GM19351 (cell line): ENCODE results near the gene FAM241B.

Experiments used
- ATAC-seq: cut with Tn5 transposase; IDR thresholded peaks from one replicate; pipeline ENCODE4 v1.9.1; 2021; ENCODE audit warnings: mild to moderate bottlenecking, moderate library complexity; ENCODE audit not compliant: unreplicated experiment

The FAM241B gene, protein sequence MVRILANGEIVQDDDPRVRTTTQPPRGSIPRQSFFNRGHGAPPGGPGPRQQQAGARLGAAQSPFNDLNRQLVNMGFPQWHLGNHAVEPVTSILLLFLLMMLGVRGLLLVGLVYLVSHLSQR

DNA sequence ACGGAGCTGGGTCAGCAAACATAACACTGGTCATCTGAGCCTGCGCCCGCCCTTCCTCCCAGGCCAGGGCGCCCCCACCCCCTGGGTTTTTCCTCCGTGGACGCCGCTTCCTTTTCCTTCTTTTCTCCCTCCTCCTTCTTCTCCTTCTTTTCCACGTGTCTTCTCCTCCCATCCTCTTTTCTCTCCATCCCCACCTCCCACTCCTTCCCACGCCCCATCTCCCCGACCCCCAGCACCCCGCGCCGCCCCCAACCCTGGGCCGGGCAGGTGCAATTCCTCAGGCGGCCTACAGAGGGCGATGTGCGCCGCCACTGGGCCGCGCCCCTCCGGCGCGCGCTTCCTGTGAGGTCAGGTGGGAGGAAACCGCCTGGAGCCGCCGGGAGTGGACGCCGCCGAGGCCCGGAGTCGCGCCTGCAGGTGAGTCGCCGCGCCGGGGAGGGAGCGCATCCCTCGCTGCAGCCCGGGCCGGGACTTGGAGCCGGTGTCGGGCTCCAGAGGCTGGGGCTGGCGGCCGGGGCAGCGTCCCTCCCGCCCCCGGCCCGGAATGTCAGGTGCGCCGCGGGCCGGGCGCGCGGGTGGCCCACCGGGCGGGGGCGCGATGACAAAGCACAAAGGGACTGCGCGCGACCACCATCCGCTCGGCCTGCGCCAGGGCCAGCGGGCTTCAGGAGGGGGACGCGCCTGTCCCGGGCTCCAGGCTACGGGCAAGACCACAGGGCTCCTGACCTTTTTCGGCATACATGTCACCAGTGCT, at the start of gene FAM241B:
TSS of gene FAM241B (plus strand) at position 351 of the 754 bp plus-strand sequence. CDS start 1,497 bp downstream, outside the sequence.
- ATAC-seq = peak; percentile 51

DNA sequence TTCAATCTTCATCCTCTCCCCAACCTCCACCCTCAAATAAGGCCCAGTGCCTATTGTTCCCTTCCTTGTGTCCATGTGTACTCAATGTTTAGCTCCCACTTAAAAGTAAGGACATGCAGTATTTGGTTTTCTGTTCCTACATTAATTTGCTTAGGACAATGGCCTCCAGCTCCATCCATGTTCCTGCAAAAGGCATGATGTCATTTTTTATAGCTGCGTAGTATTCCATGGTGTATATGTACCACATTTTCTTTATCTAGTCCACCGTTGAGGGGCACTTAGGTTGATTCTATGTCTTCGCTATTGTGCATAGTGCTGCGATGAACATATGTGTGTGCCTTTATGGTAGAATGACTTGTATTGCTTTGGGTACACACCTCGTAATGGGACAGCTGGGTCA, 49.6 kb upstream of the FAM241B start:
- no peak for ATAC-seq

DNA sequence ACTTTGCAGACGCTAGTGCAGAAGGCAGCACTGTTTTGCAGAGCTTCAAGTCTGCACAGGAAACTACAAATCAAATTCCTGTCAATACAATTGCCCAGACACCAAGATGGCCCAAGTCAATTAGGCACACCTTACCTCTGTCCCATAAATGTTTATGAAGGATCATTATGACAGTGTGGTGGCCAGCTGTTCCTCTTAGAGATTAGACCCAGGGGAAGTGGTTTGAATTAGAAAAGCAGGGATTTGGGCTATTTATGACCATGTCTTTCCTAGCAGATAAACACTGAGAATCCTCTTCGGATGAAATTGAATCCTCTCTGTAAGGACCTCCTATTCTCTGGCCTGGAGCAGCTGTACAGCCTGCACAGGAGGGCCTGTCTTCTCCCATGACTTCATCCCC, 46.9 kb upstream of the FAM241B start:
- no peak for ATAC-seq

DNA sequence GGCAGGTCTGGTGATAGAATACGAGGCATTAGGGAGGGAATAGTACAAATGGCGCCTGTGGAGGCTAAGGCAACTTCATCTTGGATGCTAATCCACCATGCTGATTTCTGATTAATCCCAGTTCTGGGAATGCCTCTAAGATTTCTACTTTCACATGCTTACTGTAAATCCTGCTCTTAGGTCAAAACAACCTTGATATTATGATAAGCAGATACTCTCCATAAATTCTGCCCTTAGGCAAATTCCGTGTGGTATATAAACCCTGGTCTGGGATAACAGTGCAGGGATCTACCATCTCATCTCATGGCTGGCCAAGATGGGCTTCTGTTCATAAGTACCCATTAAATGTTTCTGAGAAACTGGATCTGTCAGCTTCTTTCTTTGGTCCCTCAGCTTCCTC, 45.4 kb upstream of the FAM241B start:
- no peak for ATAC-seq

DNA sequence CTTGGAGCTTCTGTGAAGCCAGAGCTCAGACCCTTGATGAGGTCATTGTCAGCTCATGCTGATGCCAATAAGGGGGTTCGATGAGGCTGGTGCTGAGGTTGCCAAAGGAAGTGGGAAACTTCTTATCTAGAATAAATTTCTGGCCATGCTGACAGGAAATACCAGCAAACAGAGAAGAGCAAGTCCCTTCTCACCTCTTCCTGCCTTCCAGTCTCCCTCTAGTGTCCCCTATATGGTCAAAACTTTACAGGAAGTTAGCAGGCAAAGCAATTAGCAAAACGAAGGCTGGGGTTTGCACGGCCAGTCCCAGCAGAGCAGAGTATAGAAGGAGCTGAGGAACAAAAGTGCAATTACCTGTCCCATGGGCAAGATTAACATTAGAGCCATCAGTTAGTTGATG, 41.7 kb upstream of the FAM241B start:
- no peak for ATAC-seq

DNA sequence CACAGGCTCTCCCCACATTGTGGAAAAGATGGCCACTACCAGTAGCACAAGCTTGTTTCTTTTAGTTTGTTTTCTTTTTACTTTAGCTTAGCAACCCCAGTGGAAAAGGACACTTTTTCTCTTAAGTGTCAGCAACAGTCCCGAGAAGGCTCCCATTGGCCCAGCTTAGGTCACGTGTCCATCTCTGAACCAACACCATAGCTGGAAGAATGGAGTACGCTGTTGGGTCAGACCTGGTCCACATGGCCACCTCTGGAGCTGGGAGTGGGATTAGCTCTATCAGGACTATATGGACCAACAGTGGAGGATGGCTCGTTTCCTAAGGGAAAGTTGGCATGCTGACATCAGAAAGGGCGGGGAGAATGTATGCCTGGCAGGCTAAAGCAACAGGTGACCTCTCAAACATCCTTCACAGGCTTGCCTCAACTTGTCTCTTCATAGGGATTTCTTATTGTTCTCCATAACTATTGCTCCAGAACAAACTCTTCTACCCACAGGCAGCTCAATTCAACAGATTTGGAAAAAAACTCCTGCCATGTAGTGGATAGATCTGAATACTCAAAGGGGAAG, 29.2 kb upstream of the FAM241B start:
- ATAC-seq = no peak

DNA sequence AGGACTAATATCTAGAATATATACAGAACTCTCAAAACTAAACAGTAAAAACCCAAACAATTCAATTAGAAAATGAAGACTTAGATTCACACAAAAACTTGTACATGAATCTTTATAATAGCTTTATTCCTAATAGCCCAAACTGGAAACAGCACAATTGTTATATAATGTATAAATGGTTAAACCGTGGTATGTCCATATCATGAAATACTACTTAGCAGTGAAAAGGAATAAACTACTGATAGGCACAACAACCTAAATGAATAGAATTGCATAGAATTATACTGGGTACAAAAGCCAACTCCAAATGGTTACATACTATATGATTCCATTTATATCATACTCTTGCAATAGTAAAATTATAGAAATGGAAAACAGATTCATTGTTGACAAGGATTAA, 21.0 kb upstream of the FAM241B start:
- ATAC-seq = no peak

DNA sequence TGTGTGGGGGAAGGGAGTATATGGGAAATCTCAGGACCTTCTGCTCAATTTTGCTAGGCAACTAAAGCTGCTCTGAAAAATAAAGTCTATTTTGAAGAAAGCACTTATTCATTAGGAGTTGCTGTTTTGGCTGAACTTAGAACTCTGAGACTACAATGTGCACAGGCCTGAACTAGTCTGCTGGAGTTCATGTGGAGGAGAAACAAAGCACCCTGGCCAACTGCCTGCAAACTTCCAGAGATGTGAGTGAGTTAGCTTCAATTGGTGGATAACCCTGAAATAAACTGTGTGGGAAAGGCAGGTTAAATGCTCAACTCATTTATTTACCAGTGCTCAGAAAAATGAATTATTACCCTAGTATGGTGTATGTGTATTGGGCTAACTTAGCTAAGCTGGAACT, 17.3 kb upstream of the FAM241B start:
- ATAC-seq = no peak

DNA sequence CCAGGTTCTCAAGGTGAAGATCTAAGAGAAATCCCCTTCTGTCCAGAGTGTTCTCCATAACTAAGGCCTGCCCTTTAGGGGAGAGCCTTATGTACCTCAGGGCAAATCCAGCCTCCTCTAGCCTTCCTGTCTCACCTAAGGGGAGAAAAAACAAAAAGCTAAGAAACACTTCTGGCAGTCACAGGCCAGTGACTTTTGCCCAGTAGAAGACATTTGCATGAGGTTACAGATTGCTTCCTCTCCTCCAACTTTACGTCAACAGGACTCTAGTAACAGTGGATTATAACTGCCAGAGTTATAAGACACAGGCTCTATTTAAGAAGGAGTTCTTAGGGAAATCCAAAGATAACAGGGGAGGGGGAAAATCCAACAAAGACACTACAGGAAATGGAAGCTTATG, 15.9 kb upstream of the FAM241B start:
- ATAC-seq = no peak

DNA sequence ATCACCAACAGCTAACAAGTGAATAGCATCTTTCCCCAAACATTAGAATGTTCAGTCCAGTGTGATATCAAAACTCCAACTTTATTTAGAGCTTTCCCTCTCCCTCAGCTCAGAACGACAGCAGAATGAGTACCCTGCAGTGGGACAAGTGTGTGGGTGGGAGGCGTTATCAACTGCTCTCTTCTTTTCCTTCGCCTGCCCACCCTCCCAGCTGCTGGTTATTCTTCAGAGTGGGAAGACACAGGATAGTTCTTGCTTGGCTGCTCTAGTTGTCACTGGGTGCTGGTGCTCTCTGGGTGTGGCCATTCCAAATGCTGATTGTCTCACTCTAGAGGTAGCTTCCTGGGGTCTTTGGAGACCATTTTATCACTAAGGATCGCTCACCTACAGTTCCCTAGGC, 13.7 kb upstream of the FAM241B start:
- no peak for ATAC-seq

DNA sequence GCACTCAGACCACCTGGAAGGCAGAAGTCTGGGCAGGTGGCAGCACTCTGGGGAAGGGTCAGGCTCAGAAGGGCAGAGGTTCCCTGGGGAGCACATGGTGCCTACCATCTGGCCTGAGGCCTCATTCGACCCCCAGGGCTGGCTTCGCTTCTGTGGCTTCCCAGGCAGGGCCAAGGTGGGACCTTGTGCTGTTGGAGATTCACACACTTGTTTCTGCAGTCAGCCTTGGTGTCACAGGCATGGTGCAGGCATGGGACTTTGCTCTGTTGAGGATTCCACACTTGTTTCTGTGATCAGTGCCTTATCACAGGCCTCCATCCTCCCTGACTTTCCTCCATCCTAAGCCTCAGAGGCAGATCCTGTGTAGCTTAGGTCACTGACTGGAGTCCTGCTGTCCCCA, 11.3 kb upstream of the FAM241B start:
- ATAC-seq = no peak

DNA sequence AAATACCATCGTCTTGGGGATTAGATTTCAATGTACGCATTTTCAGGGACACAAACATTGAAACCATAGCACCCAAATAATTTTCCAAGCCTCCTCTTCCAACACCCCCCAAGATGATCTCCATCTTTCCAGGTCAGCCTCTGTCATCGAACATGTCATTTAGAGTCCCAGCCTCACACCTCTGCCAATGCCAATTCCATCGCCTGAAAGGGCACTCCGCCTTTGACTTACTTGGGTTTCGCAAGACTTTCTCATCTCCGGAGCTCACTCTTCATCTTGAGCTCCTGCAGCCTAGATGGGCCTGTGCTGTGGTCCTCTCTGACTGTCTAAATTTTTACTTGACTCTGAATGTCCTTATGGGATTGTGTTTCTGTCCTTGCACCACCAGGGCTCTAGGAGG, 10.4 kb upstream of the FAM241B start:
- ATAC-seq = no peak

DNA sequence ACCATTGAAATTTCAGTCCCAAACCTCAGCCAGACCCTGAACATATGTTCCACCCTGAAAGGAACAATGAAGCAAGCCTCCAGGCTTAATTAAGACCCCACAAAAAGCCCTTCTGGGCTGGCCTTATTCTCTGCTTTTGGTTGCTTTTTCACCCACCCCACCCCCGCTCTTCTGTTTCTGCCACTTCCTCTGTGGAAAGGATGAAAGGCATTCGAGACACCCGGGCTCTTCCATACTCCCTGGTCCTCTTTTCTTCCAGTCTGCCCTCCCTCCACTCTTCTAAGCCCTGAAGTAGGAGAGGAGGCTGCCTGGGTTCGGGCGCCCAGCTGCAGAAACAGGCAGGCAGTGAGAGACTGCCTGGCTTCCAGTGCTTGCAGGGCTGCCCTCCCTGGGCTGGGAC, 9.4 kb upstream of the FAM241B start:
- no peak for ATAC-seq

DNA sequence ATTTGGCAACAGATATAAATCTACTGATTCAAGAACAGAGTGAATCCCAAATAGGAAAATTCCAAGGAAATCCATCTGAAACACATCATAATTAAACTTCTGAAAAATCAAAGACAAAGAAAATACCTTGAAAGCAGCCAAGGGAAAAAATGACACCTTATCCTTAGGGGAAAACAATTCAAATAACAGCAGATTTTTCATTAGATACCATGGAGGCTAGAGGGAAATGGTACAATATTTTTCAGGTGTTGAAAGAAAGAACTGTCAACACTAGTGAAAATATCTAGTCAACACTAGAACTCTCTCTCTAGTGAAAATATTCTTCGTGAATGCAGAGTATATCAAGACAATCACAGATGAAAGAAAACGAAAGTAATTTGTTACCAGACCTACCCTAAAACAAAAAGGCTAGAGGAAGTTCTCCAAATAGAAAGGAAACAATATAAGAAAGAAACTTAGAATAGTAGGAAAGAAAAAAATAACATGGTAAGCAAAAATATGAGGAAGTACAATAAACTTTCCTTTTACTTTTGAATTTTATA, 5.7 kb upstream of the FAM241B start:
- no peak for ATAC-seq

DNA sequence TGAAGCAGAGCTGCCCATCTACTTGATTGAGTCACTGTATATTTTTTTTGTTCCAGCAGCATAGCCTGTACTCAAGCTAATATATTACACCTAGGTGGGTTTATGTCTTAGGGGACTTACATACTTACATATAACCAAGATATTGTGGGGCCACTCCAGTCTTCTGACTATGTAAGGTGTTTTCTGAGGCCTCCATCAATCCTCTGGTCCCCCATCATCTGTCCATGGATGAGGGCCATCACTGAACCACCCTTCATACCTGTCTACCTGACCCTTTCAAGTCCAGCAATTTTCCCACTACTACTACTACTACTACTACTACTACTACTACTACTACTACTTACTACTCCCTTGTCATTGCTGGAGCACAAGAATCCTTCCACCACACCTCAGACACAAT, 3.2 kb upstream of the FAM241B start:
- no peak for ATAC-seq

DNA sequence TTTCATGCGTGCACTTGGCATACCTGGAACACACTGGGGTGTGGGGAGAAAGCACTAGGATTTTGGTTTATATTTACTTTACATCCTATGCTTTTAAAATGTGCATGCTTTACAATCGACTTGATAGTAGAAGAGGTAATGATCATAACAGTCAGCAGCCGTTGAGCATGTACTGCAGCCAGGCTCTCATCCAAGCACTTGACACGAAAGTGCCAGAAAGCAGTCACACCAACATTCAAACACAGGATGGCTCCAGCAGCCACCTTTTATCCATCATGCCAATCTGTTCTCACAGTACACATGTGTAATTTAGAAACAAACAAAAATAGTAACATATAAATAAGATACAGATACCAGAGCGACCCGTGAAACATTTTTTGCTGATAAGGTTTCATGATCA, 1.2 kb upstream of the FAM241B start:
- no peak for ATAC-seq

DNA sequence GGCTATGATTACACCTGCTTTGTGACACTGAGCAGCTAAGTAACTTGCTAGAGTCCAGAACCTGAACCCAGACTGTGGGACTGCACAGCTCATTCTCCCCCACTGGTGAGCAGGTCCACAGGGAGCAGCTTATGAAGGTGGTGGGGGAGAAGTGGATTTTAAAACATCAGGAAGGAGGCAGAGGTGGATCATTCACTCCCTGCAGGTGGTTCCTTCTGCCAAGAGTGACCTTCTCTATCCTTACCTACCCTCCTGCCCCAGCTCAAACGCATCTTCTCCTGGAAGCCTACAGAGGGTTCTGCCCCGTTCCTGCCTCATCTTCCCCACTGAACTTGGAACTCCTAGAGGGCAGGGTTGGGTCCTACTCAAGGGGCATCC, 539 bp upstream of the FAM241B start:
- no peak for ATAC-seq

DNA sequence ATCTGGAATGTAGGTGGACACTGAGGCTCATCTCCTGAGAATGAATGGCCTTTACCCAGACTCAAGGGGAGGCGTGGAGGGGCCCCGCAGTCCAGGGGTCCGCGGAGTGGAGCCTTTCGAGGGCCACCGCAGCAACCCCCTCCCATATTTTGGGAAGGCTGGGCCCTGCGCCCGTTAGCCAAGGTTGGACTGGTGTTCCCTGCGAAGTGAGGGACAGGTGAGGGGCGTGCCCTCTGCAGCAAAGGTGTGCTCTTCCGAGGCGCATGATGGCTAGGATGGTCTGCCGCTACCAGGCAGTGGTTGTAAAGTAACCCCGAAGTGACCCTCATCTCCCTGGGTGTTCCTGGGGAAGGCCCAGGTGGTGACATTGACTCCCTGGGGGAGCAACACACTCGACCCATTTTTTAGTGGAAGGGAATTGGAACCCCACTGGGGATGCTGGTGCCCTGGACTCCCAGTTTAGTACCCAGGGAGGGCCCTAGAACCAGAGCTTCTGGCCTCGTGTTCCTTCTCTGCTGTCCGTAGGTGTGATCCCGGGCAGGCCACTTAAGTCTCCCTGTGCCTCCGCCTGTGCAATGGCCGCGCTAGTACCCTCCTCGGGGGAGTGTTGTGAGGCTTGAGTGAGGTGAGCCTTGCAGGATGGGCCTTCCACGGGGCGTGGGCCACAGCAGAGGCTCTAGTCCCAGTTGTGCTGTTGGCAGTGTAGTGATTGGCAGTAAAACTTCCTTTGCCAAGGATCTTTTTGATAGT, 779 bp downstream of the FAM241B start:
- ATAC-seq = no peak

DNA sequence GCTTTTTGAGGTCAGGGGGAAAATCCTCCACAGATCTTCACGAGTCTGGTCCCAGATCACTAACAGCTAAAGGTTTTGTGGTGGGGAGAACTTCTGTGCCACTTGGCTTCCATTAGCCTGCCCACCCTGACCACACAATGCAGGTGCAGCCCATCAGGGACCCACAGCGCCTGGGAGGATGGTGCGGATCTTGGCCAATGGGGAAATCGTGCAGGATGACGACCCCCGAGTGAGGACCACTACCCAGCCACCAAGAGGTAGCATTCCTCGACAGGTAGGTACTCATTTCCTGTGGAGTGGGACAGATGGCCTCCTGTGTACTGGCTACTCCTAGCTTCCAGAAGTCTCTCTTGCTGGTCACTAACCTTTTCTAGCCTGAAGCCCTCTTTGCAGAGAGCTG, 1.5 kb downstream of the FAM241B start:
- ATAC-seq = no peak

DNA sequence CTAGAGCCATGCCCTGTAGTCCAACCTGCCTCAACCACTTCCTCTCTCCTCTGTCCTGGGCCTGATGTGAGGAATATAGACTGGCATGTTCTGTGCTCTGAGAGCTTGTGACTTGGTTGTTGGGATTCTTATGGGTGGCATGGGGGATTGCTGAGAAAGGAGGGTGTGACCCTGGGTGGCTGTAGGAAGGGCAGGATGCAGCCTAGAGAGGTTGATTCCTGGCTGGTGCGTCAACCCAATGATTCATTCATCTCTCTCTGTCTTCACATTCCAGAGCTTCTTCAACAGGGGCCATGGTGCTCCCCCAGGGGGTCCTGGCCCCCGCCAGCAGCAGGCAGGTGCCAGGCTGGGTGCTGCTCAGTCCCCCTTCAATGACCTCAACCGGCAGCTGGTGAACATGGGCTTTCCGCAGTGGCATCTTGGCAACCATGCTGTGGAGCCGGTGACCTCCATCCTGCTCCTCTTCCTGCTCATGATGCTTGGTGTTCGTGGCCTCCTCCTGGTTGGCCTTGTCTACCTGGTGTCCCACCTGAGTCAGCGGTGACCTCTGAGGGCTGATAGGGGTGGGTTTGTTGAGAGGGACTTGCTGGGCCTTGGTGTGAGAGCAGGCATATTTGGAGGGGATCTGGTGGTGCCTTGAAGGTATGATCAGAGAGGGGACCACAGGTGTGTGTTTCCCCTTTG, 2.6 kb downstream of the FAM241B start:
- ATAC-seq = no peak
